IPS-18a (cell line): ENCODE results near the gene HOXC5.

Experiments
- H3K27ac ChIP-seq: one replicate; pipeline ENCODE4 v1.5.1; 2013; ENCODE audit warnings: low read length
- H3K27me3 ChIP-seq: one replicate; pipeline ENCODE4 v1.6.1; 2013; ENCODE audit warnings: mild to moderate bottlenecking, low read length; ENCODE audit not compliant: control insufficient read depth, insufficient read depth
- H3K36me3 ChIP-seq: one replicate; pipeline ENCODE4 v1.6.1; 2013; ENCODE audit warnings: low read depth, low read length; ENCODE audit not compliant: control insufficient read depth
- H3K4me1 ChIP-seq: one replicate; pipeline ENCODE4 v1.6.1; 2013; ENCODE audit warnings: low read depth, low read length; ENCODE audit not compliant: control insufficient read depth
- H3K4me3 ChIP-seq: one replicate; pipeline ENCODE4 v1.5.1; 2013; ENCODE audit warnings: low read length
- H3K9ac ChIP-seq: one replicate; pipeline ENCODE4 v1.6.1; 2013; ENCODE audit warnings: mild to moderate bottlenecking, low read length, moderate library complexity
- H3K9me3 ChIP-seq: one replicate; pipeline ENCODE4 v1.6.1; 2013; ENCODE audit warnings: low read depth, low read length; ENCODE audit not compliant: control insufficient read depth

HOXC5 gene

GRCh38 chr12:54049108-54049507 is 16.3 kb downstream of the HOXC5 start:
- no peaks in the 10 kb centered on the region for H3K9me3 ChIP-seq
- H3K27me3 ChIP-seq: peaks cover 100% of the 10 kb centered on the region
- no peaks in the 10 kb centered on the region for H3K4me1 ChIP-seq
- H3K36me3 ChIP-seq: no peaks in the 10 kb centered on the region
- H3K9ac ChIP-seq: no peak overlapping the region
- no peak overlapping the region for H3K27ac ChIP-seq
- no peak overlapping the region for H3K4me3 ChIP-seq

DNA sequence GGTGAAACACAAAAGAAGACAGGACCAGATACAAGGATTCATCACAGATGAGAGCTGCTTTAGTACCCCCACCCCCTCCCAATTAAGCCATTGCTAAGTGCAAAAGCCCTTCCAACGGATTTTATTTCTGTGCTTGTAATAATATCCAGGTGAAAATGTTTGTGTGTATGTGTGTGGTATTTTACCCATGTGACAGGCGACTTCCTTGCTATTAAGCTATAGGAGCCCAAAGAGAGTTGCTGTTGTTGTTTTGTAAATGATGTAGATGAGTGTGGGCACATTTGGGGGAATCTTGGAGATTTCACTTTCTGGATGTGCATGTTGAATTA is 17.6 kb downstream of the HOXC5 start:
- H3K27ac ChIP-seq: no peak overlapping the region
- no peaks in the 10 kb centered on the region for H3K9me3 ChIP-seq
- H3K4me1 ChIP-seq: no peaks in the 10 kb centered on the region
- no peak overlapping the region for H3K4me3 ChIP-seq
- H3K27me3 ChIP-seq: peaks cover 100% of the 10 kb centered on the region
- no peak overlapping the region for H3K9ac ChIP-seq
- no peaks in the 10 kb centered on the region for H3K36me3 ChIP-seq

- peaks cover 100% of the 10 kb centered on the region for H3K27me3 ChIP-seq
- no peak overlapping the region for H3K4me3 ChIP-seq
- H3K27ac ChIP-seq: no peak overlapping the region
- no peak overlapping the region for H3K9ac ChIP-seq
- H3K4me1 ChIP-seq: peaks cover 2% of the 10 kb centered on the region
- no peaks in the 10 kb centered on the region for H3K9me3 ChIP-seq
- H3K36me3 ChIP-seq: no peaks in the 10 kb centered on the region
Measured at GRCh38 chr12:54051026-54051842, 18.4 kb downstream of the HOXC5 start.

DNA sequence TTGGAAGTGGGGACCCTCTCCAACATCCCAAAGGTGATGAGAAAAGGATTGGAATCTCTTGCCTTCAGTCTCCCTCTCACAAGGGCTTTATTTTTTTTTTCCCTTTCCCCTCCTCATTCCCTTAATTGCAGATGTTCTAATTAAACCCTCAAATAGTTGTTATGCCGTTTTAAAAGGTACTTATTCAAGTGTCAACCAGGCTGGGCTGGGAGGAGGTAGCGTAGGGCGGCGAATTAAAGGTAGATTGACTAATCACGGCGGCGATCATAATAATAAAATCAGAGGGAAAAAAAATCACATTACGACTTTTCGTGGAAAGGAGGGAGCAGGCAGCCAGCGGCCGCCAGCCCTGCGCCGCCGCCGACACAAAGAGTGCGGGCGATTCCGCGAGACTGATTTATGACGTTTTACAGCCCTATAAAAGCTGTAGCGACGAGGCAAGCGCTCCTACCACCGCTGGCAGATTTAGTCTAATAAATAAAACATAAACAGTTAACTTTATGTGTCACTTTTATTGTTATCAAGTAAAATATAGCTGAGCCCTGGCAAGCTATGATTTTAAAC is 19.1 kb downstream of the HOXC5 start:
- no peak overlapping the region for H3K27ac ChIP-seq
- H3K9ac ChIP-seq: no peak overlapping the region
- H3K4me1 ChIP-seq: peaks cover 4% of the 10 kb centered on the region
- H3K27me3 ChIP-seq: peaks cover 100% of the 10 kb centered on the region
- no peaks in the 10 kb centered on the region for H3K9me3 ChIP-seq
- H3K4me3 ChIP-seq: no peak overlapping the region
- H3K36me3 ChIP-seq: no peaks in the 10 kb centered on the region

DNA sequence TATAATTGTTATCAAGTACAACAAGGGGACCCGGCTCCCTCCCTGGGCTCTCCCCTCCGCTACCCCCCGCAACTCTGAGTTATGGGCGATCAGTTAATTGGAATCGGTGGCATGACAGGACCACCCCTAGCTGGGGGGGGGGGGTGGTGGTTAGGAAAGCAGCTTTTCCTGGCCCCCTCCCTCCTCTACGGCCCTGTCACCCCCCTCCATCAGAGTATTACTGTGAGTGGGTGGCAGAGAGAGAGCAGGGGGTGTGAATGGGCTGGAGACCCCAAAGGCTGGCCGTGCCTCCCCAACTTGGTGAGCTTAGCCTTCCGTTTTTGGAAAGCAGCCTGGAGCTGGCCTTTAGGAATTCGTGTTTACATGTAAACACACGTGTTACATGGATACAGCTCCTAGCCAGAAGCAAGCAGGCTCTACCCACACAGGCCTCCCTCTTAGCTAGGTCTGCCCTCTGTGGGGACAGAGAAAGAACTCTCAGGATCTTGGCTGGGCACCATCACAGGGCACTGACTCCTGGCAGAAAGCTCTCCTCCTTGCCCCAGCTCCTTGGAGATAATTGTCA is 19.7 kb downstream of the HOXC5 start:
- H3K4me3 ChIP-seq: no peak overlapping the region
- peaks cover 100% of the 10 kb centered on the region for H3K27me3 ChIP-seq
- no peak overlapping the region for H3K9ac ChIP-seq
- H3K36me3 ChIP-seq: no peaks in the 10 kb centered on the region
- H3K4me1 ChIP-seq: peaks cover 4% of the 10 kb centered on the region
- no peak overlapping the region for H3K27ac ChIP-seq
- H3K9me3 ChIP-seq: no peaks in the 10 kb centered on the region

DNA sequence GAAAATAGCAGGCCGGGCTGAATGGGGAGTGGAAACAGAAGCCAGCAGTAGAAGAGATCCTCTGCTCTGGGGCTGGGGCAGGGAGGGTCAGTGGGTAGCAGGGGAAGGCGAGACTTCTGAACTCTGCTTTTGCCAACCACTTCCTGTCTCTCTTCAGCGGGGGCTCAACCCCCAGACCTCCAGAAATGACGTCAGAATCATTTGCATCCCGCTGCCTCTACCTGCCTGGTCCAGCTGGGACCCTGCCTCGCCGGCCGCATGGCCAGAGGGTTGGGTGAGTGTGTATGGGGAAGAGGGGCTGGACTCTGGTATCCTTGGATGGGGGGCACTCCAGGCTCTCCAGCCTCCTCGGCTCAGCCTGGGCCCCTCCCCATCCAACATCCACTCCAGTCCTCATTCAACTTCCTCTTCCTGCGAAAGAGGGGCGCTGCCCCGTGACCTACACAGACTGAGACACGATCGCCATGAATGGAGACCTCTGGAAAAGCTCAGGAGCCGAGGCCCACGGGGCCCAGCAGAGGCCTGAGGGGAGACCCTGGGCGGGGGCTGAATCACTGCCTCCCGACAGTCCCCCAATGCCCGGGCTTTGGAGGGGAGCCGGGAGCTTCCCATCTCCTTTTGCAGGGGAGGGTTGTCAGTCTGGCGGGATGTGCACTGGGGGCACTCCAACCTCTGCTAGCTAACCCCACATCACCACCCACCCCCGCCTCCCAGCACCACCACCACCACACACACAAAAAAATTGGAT is 20.3 kb downstream of the HOXC5 start:
- H3K9ac ChIP-seq: no peak overlapping the region
- H3K27ac ChIP-seq: no peak overlapping the region
- peak overlapping the region; percentile 32 for H3K4me3 ChIP-seq
- H3K27me3 ChIP-seq: peaks cover 100% of the 10 kb centered on the region
- peaks cover 5% of the 10 kb centered on the region for H3K4me1 ChIP-seq
- H3K9me3 ChIP-seq: no peaks in the 10 kb centered on the region
- no peaks in the 10 kb centered on the region for H3K36me3 ChIP-seq

DNA sequence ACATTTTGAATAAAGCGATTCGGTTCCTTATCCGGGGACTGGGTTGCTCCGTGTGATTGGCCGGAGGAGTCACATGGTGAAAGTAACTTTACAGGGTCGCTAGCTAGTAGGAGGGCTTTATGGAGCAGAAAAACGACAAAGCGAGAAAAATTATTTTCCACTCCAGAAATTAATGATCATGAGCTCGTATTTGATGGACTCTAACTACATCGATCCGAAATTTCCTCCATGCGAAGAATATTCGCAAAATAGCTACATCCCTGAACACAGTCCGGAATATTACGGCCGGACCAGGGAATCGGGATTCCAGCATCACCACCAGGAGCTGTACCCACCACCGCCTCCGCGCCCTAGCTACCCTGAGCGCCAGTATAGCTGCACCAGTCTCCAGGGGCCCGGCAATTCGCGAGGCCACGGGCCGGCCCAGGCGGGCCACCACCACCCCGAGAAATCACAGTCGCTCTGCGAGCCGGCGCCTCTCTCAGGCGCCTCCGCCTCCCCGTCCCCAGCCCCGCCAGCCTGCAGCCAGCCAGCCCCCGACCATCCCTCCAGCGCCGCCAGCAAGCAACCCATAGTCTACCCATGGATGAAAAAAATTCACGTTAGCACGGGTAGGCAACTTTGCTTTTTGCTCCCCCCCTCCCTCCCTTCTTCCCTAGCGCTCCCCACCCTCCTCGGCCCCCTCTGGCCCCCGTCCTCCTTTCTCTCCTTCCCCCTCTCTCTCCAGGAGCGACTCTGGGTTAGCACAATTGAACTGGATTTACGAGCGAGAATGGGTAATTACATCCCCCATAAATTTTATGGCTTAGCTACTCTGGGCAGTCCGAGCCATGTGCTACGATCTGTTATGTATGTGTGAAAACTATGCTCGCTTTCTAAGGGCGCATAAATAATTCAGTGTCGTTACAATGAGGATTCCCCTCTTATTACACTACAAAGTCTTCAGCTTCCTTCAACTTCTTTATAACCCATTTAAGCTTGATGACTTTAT is 21.2 kb downstream of the HOXC5 start, which contains the start of gene HOXC4:
TSS of gene HOXC4 (plus strand) at position 85 of the 991 bp plus-strand sequence. CDS start at position 173, 88 bp downstream.
- Histone ChIP-seq H3K9me3 (no peaks in the 10 kb centered on the region), H3K27ac (no peak within 1 kb of the TSS), H3K36me3 (no peaks in the 10 kb centered on the region), H3K4me1 (peaks cover 11% of the 10 kb centered on the region), H3K27me3 (peaks cover 100% of the 10 kb centered on the region), H3K4me3 (peak within 1 kb of the TSS; percentile 32), H3K9ac (no peak within 1 kb of the TSS)

DNA sequence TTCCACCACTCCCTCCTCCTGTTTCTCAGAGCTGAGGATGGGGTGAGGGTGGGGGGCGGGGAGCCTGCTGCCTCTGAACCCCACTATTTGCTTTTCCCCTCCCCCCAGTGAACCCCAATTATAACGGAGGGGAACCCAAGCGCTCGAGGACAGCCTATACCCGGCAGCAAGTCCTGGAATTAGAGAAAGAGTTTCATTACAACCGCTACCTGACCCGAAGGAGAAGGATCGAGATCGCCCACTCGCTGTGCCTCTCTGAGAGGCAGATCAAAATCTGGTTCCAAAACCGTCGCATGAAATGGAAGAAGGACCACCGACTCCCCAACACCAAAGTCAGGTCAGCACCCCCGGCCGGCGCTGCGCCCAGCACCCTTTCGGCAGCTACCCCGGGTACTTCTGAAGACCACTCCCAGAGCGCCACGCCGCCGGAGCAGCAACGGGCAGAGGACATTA is 21.9 kb downstream of the HOXC5 start:
- Histone ChIP-seq H3K4me3 (no peak overlapping the region), H3K9me3 (no peaks in the 10 kb centered on the region), H3K27me3 (peaks cover 100% of the 10 kb centered on the region), H3K27ac (no peak overlapping the region), H3K36me3 (no peaks in the 10 kb centered on the region), H3K9ac (no peak overlapping the region), H3K4me1 (peaks cover 11% of the 10 kb centered on the region)

DNA sequence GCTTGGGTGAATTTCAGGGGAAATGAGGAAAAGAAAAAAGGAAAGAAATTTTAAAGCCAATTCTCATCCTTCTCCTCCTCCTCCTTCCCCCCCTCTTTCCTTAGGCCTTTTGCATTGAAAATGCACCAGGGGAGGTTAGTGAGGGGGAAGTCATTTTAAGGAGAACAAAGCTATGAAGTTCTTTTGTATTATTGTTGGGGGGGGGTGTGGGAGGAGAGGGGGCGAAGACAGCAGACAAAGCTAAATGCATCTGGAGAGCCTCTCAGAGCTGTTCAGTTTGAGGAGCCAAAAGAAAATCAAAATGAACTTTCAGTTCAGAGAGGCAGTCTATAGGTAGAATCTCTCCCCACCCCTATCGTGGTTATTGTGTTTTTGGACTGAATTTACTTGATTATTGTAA is 22.7 kb downstream of the HOXC5 start:
- peaks cover 11% of the 10 kb centered on the region for H3K4me1 ChIP-seq
- no peak overlapping the region for H3K27ac ChIP-seq
- no peaks in the 10 kb centered on the region for H3K36me3 ChIP-seq
- H3K9ac ChIP-seq: no peak overlapping the region
- H3K9me3 ChIP-seq: no peaks in the 10 kb centered on the region
- H3K27me3 ChIP-seq: peaks cover 100% of the 10 kb centered on the region
- H3K4me3 ChIP-seq: no peak overlapping the region

GRCh38 chr12:54056110-54056509 is 23.3 kb downstream of the HOXC5 start:
- Histone ChIP-seq H3K9me3 (no peaks in the 10 kb centered on the region), H3K4me1 (peaks cover 13% of the 10 kb centered on the region), H3K9ac (no peak overlapping the region), H3K36me3 (no peaks in the 10 kb centered on the region), H3K27ac (no peak overlapping the region), H3K4me3 (no peak overlapping the region), H3K27me3 (peaks cover 100% of the 10 kb centered on the region)
